HepG2 (cell line): Measurements from ENCODE around the gene TIMM10. TPM values are rescaled to one million over a fixed set of nuclear protein-coding genes. Genes with fewer than 3 reads are reported as not detected.
A peak's percentile ranks its signal among the peaks of the same experiment; 100 is the strongest.

Experiments
- FOSL2 ChIP-seq: sonication (generic); formaldehyde crosslinking; IDR thresholded peaks from 2 replicates; pipeline ENCODE4 v1.4.0; 2020; ENCODE audit warnings: missing genetic modification reagents
- MNT ChIP-seq: fragments of 450-650 bp; IDR thresholded peaks from 2 replicates; pipeline ENCODE4 v1.6.1; 2016
- RBM22 ChIP-seq: fragments of 200-400 bp; formaldehyde crosslinking; optimal IDR thresholded peaks from 2 replicates; pipeline ENCODE3; 2017; ENCODE audit warnings: mild to moderate bottlenecking, low read length, moderate library complexity
- RFX3 ChIP-seq: IDR thresholded peaks from 2 replicates; pipeline ENCODE4 v1.6.1; 2016; ENCODE audit warnings: missing biosample characterization, missing genetic modification reagents
- RXRA ChIP-seq: sonication (generic); formaldehyde crosslinking; IDR thresholded peaks from 2 replicates; pipeline ENCODE4 v1.5.1; 2020; ENCODE audit warnings: missing genetic modification reagents
- SNAPC5 ChIP-seq: sonication (generic); formaldehyde crosslinking; IDR thresholded peaks from 2 replicates; pipeline ENCODE4 v1.8.1; 2023; ENCODE audit warnings: mild to moderate bottlenecking, missing genetic modification reagents, borderline replicate concordance
- U2AF1 ChIP-seq: fragments of 200-400 bp; formaldehyde crosslinking; optimal IDR thresholded peaks from 2 replicates; pipeline ENCODE3; 2017; ENCODE audit warnings: mild to moderate bottlenecking, low read depth, low read length
- ZBED4 ChIP-seq: sonication (generic); formaldehyde crosslinking; IDR thresholded peaks from 2 replicates; pipeline ENCODE4 v1.4.0; 2020; ENCODE audit warnings: missing genetic modification reagents, borderline replicate concordance
- ZBTB34 ChIP-seq: sonication (generic); formaldehyde crosslinking; IDR thresholded peaks from 2 replicates; pipeline ENCODE4 v1.8.0; 2022; ENCODE audit warnings: mild to moderate bottlenecking, missing genetic modification reagents
- ZNF576 ChIP-seq: sonication (generic); formaldehyde crosslinking; IDR thresholded peaks from 2 replicates; pipeline ENCODE4 v1.4.0; 2020; ENCODE audit warnings: mild to moderate bottlenecking, missing genetic modification reagents
- ZNF687 ChIP-seq: sonication (generic); formaldehyde crosslinking; IDR thresholded peaks from 2 replicates; pipeline ENCODE4 v1.5.1; 2020; ENCODE audit warnings: mild to moderate bottlenecking, missing genetic modification reagents, moderate library complexity
- ZSCAN5A ChIP-seq: sonication (generic); formaldehyde crosslinking; IDR thresholded peaks from 2 replicates; pipeline ENCODE4 v1.8.0; 2022; ENCODE audit warnings: mild to moderate bottlenecking, missing genetic modification reagents, borderline replicate concordance
- polyA plus RNA-seq, 8 experiments: library from polyadenylated mRNA; depleted of rRNA in 3 of 8; stranded (reverse) in 7 of 8; unstranded in 1 of 8; fragments of >200 nt; fragmentation: Illumina TruSeq in 4 of 8; extraction: Trizol in 4 of 8; gene quantifications; 2 replicates each; pipeline versions ENCODE4 v1.2.1 to v1.2.3, GENCODE V29; 2011 to 2016; ENCODE audit warnings: low read depth in 4 of 8, missing spikeins in 1 of 8, mixed read lengths in 1 of 8; ENCODE audit not compliant: insufficient read depth in 1 of 8
- total RNA-seq, 5 experiments: library from RNA; depleted of rRNA; stranded (reverse); fragments of >200 nt; fragmentation: Illumina TruSeq; extraction: Trizol; gene quantifications; 2 replicates each; pipeline ENCODE4 v1.2.3, GENCODE V29; 2016; ENCODE audit warnings: low read depth in 1 of 5

The TIMM10 gene
- total and polyA plus RNA-seq, 2 of the 13 experiments (the other 11 are each of a cell fraction or from before 2014, with no cell fraction given): 67.8 to 82.2 TPM

- TF ChIP-seq ZNF687 (CRISPR knock-in tag): peak; percentile 88
- no peak for TF ChIP-seq ZSCAN5A (CRISPR knock-in tag)
- TF ChIP-seq FOSL2 (CRISPR knock-in tag): 0 out of 2 replicates have a peak, but pooled peaks have one; percentile 12
- TF ChIP-seq MNT: peak; percentile 55
- TF ChIP-seq ZNF576: no peak
- 0 out of 2 replicates have a peak, but pooled peaks have one; percentile 5 for TF ChIP-seq SNAPC5
- TF ChIP-seq U2AF1: no peak
- TF ChIP-seq RBM22: no peak
- TF ChIP-seq RFX3 (CRISPR knock-in tag): no peak
- 0 out of 2 replicates have a peak, but pooled peaks have one; percentile 41 for TF ChIP-seq ZBED4 (CRISPR knock-in tag)
- 0 out of 2 replicates have a peak, but pooled peaks have one; percentile 16 for TF ChIP-seq ZBTB34
- TF ChIP-seq RXRA: no peak
Measured at GRCh38 chr11:57514538-57515331, 15.8 kb downstream of the TIMM10 start (continued).
